Measurements from ENCODE around the gene CCDC7.
"Not testable (repeated sequence)": the region's sequence is repeated elsewhere in the genome, so short reads cannot be mapped to it uniquely, and the experiment has no call there.

DNA sequence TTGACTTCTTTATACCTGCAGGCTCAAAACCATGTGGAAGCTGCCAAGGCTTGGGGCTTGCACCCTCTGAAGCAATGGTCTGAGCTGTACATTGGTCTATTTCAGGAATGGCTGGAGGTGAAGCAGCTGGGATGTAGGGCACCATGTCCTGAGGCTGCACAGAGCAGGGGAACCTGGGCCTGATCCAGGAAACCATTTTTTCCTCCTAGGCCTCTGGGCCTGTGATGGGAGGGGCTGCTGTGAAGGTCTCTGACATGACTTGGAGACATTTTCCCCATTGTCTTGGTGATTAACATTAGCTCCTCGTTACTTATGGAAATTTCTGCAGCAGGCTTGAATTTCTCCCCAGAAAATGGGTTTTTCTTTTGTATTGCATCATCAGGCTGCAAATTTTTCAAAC lies 211.5 kb downstream of the CCDC7 start:
- TF ChIP-seq SNAI2 (CRISPR knock-in tag; IDR thresholded peaks at IDR 0.05); ARNTL (CRISPR knock-in tag; IDR thresholded peaks at IDR 0.05; ENCODE audit: borderline replicate concordance, low read depth); RARB (CRISPR knock-in tag; IDR thresholded peaks at IDR 0.05); ZNF565 (CRISPR knock-in tag; conservative IDR thresholded peaks at IDR 0.05; ENCODE audit: low read depth); ISL1 (CRISPR knock-in tag; IDR thresholded peaks at IDR 0.05): not testable (repeated sequence)
